Measurements from ENCODE around the gene TOMM5.
"Not testable (repeated sequence)": the region's sequence is repeated elsewhere in the genome, so short reads cannot be mapped to it uniquely, and the experiment has no call there.

The TOMM5 gene

GRCh38 chr9:37617161-37617560 is 24.8 kb upstream of the TOMM5 start:
- no peak overlapping the region for H3K4me3 ChIP-seq (ENCODE audit: low read depth, low read length)

GRCh38 chr9:37611961-37612360 is 19.6 kb upstream of the TOMM5 start:
- H3K4me3 ChIP-seq (ENCODE audit: low read depth, low read length) = no peak overlapping the region

DNA sequence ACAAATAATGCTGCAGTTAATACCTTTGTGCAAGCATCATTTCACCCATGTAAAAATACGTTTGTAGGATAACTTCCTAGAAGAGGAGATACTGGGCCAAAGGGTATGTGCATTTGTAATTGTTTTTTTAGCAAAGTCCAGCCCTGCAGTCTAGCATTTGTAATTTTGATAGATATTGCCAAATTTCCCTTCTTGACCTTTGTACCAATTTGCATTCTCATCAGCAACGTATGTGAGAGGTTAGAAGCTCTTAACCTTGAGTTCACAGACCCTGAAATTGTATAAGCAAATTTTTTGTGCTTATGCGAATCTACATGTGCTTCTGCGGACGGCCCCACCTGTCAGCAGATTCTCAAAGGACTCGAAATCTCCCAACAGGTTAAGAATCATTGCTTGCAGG is 18.6 kb upstream of the TOMM5 start:
- no peak overlapping the region for H3K4me3 ChIP-seq (ENCODE audit: low read depth, low read length)

- no peak overlapping the region for H3K4me3 ChIP-seq (ENCODE audit: low read depth, low read length)
Measured at GRCh38 chr9:37609735-37610397, 17.5 kb upstream of the TOMM5 start.

GRCh38 chr9:37608250-37608649 is 15.9 kb upstream of the TOMM5 start:
- H3K4me3 ChIP-seq (ENCODE audit: low read depth, low read length) = no peak overlapping the region

- H3K4me3 ChIP-seq (ENCODE audit: low read depth, low read length) = no peak overlapping the region
Measured at GRCh38 chr9:37604296-37604695, 11.9 kb upstream of the TOMM5 start.

- H3K4me3 ChIP-seq (ENCODE audit: low read depth, low read length) = no peak overlapping the region
Measured at GRCh38 chr9:37602817-37603216, 10.4 kb upstream of the TOMM5 start.

DNA sequence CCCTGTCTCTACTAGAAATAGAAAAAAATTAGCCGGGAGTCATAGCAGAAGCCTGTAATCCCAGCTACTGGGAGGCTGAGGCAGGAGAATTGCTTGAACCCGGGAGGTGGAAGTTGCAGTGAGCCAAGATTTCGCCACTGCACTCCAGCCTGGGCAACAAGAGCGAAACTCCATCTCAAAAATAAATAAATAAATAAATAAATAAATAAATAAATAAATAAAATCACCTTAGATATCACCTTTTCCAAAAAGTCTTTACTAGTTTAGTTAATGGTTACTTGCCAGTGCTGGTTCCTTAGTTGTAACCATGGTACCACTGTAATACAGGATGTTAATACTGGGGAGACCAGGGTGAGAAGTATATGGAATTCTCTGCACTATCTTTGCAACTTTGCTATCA is 9.7 kb upstream of the TOMM5 start:
- not testable (repeated sequence) for H3K4me3 ChIP-seq (ENCODE audit: low read depth, low read length)

GRCh38 chr9:37596504-37596903 is 4.1 kb upstream of the TOMM5 start:
- H3K4me3 ChIP-seq (ENCODE audit: low read depth, low read length) = no peak overlapping the region

DNA sequence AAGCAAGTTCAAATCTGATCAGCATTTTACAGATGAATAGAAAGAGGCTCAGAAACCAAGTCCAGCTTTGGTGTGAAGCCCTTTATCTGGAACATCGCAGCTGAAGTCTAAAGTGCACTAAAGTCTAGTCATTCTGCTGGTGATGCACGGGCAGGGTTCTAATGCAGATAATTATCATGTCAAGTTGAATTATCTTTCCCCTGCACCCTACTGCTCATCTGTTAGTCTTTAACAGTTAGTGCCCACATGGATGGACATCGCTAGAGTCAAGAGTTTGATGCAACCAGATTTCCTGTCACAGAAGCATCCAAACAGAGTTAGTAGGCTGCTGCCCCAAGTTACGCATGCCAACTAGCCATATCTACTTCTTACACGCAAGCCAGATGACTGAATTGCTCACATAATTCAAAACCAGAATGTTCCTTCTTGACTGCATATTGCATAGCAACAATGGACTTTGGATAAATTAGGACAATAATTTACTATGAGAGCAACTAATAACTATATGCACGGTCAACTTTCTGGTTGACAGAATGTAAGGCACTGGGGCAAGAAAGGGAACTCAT is 1.6 kb upstream of the TOMM5 start:
- H3K4me3 ChIP-seq (ENCODE audit: low read depth, low read length) = no peak overlapping the region

- no peak overlapping the region for H3K4me3 ChIP-seq (ENCODE audit: low read depth, low read length)
Measured at GRCh38 chr9:37587521-37587920, 4.9 kb downstream of the TOMM5 start.

GRCh38 chr9:37583522-37584121 is 8.8 kb downstream of the TOMM5 start:
- no peak overlapping the region for H3K4me3 ChIP-seq (ENCODE audit: low read depth, low read length)

DNA sequence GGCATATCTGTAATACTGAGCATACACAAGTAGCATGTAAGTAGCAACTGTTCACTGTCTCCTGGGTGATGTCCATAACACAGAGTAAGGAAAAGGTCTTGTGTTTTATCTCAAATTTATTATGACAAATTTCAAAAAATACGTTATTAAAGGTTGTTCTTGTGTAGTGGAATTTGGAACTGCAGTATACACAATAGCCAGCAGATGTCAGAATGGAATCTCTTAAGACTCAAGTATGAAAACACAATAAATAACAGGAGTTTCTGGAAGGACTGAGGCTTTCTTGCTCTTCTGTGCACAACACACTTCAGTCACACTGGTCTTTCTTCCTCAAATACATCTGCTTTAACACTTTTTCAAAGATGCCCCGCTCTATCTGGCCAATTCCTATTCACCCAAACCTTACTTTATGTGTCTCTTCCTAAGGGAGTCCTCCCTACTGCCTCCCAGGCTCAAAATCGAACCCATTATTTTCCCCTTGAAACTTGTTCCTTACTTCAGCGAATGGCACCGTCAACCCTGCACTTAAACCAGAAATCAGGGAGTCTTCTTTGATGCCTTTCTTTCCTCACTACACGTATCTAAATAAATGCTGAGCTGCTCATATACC is 9.7 kb downstream of the TOMM5 start:
- H3K4me3 ChIP-seq (ENCODE audit: low read depth, low read length) = no peak overlapping the region

DNA sequence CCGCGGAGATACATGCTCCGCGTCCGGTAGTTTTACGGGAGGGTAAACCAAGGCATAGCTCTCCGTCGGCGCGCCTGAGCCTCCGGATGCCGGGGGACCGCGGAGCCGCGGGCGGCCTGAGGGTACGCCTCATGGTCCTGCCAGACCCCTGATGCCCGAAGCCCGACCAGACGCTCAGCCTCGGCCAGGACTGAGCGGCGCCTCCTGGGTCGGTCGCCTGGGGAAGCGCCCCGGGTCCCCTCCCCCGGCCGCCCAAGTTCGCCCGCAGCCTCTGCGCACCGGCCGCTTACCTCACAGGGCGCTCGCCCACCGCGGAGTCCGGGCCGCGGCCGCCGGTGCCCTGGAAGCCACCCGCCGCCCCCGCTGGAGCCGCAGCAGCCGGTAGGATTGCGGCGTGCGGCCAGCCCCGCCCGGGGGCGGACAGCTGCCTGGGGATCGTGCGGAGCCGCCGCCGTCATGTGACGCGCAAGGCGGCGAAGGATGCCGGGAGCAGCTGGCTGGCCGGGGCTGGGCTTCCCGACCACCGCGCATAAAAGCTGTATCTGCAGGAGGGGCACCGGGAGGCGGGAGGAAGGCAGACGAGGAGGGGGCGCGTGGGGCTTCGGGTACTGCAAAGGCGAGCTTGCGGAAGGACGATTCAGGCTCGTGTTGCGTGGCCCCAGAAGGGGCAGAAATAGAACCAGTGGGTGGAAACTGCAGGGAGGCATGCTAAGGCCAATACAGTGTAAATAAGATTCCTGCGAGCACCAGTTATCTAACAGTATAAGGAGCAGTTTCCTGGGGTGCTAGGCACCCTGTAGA is 16.3 kb downstream of the TOMM5 start, which contains the start of gene FBXO10:
Gene FBXO10, minus strand, starts transcription at position 460 of the 801 bp plus-strand sequence. CDS start 34,612 bp downstream, outside the sequence.
- H3K4me3 ChIP-seq (ENCODE audit: low read depth, low read length) = peak within 1 kb of the TSS; percentile 65

- peak overlapping the region; percentile 65 for H3K4me3 ChIP-seq (ENCODE audit: low read depth, low read length)
Measured at GRCh38 chr9:37575511-37575914, 16.9 kb downstream of the TOMM5 start.

GRCh38 chr9:37575001-37575400 is 17.4 kb downstream of the TOMM5 start:
- no peak overlapping the region for H3K4me3 ChIP-seq (ENCODE audit: low read depth, low read length)

GRCh38 chr9:37574241-37574721 is 18.1 kb downstream of the TOMM5 start:
- H3K4me3 ChIP-seq (ENCODE audit: low read depth, low read length) = no peak overlapping the region

GRCh38 chr9:37571282-37571681 is 21.1 kb downstream of the TOMM5 start:
- H3K4me3 ChIP-seq (ENCODE audit: low read depth, low read length) = no peak overlapping the region

DNA sequence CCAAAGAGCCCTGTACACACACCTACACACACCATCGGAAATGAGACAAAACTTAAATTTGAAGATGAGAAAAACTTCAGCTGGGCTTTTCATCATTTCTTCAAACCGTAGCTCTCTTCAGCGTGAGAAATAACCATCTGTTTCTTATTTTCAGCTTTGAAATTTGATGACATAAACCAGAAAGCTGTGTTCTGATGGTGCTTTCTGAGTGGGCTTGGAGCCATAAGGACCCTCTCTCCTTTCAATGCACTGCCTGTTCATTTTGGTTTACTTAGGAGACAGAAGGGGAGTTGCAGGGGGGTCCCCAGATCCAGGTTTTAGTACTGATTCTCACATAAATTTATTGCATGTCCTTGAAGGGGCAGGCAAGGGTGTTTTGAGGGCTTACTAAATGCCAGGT is 25.7 kb downstream of the TOMM5 start:
- H3K4me3 ChIP-seq (ENCODE audit: low read depth, low read length) = no peak overlapping the region

DNA sequence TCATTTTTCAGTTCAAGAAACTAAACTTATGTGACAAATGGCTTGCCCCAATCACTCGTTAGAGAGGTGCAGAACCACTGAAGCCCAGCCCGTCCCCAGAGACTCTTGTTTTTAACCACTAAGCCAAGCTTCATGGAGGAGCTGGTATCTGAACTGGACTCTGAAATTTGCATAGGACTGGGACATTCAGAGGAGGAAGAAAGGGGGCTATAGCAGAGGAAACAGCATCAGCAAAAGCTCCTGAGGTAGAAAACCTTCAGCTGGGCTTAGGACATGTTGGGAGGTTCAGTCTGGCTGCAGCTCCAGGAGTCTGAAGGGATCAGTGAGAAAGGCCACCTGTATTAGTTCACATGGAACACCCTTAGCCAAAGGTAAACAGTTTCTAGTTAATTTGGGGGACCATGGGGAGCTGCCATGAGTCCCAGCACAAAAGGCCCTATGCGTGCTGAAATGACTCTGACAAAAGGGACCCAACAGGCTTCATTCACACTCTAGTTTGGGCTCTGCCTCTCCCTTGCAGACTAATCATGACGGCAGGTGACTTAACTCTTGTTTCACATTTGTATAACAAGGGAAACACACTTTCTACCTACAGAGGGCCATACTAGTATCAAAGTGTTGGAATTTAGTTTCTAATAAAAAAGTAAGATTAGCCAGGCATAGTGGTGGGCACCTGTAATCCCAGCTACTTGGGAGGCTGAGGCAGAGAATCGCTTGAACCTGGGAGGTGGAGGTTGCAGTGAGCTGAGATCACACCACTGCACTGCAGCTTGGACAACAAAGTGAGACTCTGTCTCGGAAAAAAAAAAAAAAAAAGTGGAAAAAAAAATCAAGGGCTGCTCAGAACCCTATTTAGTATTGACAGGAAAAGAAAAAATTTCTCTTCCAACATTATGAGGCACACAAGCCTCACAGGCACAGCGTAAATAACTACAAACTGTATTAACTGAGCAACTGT is 26.5 kb downstream of the TOMM5 start:
- no peak overlapping the region for H3K4me3 ChIP-seq (ENCODE audit: low read depth, low read length)
